Lung (tissue), 12 donors: ENCODE data around the gene FBXO31. TPM values are rescaled to one million over a fixed set of nuclear protein-coding genes. Genes with fewer than 3 reads are reported as not detected.

Experiments
- ATAC-seq: fragments of 200-7000 bp; cut with Tn5 transposase; one replicate; pipeline ENCODE4 v1.9.1; 2020; ENCODE audit warnings: moderate number of reproducible peaks; ENCODE audit not compliant: insufficient read depth, low FRiP score
- DNase-seq, 3 donors: peaks; one replicate each; pipeline ENCODE4 v3.0.0-alpha.2; 2013 to 2017
- H3K27ac ChIP-seq, 2 donors: one replicate each; pipeline ENCODE4 v1.5.1; 2013; ENCODE audit warnings: mild to moderate bottlenecking in 2 of 2, moderate library complexity in 2 of 2, control low read depth in 1 of 2, inconsistent platforms in 1 of 2, low read depth in 1 of 2, low read length in 1 of 2
- H3K27me3 ChIP-seq, 3 donors: one replicate each; pipeline ENCODE4 v1.5.1; 2013; ENCODE audit warnings: low read length in 2 of 3; ENCODE audit not compliant: control insufficient read depth in 3 of 3, insufficient read depth in 3 of 3
- H3K36me3 ChIP-seq, 4 donors: one replicate each; pipeline ENCODE4 v1.5.1; 2013; ENCODE audit warnings: low read length in 4 of 4, mild to moderate bottlenecking in 1 of 4, moderate library complexity in 1 of 4; ENCODE audit not compliant: control insufficient read depth in 4 of 4, insufficient read depth in 4 of 4
- H3K4me1 ChIP-seq, 5 donors: one replicate each; pipeline ENCODE4 v1.5.1; 2013; ENCODE audit warnings: low read length in 5 of 5, mild to moderate bottlenecking in 2 of 5, moderate library complexity in 1 of 5; ENCODE audit not compliant: control insufficient read depth in 5 of 5, insufficient read depth in 5 of 5
- H3K4me3 ChIP-seq: one replicate; pipeline ENCODE4 v1.5.1; 2013; ENCODE audit warnings: mild to moderate bottlenecking, control low read depth, moderate library complexity
- H3K9ac ChIP-seq, 2 donors: one replicate each; pipeline ENCODE4 v1.5.1; 2013; ENCODE audit warnings: low read length in 2 of 2, control low read depth in 1 of 2; ENCODE audit not compliant: insufficient read depth in 1 of 2
- H3K9me3 ChIP-seq, 4 donors: one replicate each; pipeline ENCODE4 v1.5.1; 2013; ENCODE audit warnings: low read length in 3 of 4, mild to moderate bottlenecking in 1 of 4, moderate library complexity in 1 of 4; ENCODE audit not compliant: control insufficient read depth in 4 of 4, insufficient read depth in 3 of 4
- WGBS, 2 donors: extraction: QIAGEN DNeasy Blood & Tissue Kit; methylation state at CpG; one replicate each; pipeline ENCODE4 v1.1.7; 2013; 5-methylcytosine and 5-hydroxymethylcytosine counted together
- polyA plus RNA-seq, 2 donors: library from polyadenylated mRNA; stranded (reverse); fragments of 200-250 nt; gene quantifications; one replicate each; pipeline ENCODE4 v1.2.1, GENCODE V29; 2013
- total RNA-seq, 2 donors: library from RNA; depleted of rRNA in 1 of 2; stranded (reverse); fragments of >200 nt in 1 of 2; gene quantifications; one replicate each; pipeline ENCODE4 v1.2.1, GENCODE V29; 2014 to 2021
- TF ChIP-seq, protein P1 (sequence below): IDR thresholded peaks from 2 replicates; pipeline ENCODE4 v1.5.1; 2012; ENCODE audit warnings: mild to moderate bottlenecking; ENCODE audit errors: control extremely low read depth, extremely low read depth
- donor health status: control.
- donor health status: control.
- donor health status: Bipolar disorder and iron deficiency.
- donor health status: healthy.
- donor health status: DM: yes; HTN: yes; CAD: no.

FBXO31 gene
- total and polyA plus RNA-seq, 4 donors = 10.1 to 35.1 (median 23.2) TPM

DNA sequence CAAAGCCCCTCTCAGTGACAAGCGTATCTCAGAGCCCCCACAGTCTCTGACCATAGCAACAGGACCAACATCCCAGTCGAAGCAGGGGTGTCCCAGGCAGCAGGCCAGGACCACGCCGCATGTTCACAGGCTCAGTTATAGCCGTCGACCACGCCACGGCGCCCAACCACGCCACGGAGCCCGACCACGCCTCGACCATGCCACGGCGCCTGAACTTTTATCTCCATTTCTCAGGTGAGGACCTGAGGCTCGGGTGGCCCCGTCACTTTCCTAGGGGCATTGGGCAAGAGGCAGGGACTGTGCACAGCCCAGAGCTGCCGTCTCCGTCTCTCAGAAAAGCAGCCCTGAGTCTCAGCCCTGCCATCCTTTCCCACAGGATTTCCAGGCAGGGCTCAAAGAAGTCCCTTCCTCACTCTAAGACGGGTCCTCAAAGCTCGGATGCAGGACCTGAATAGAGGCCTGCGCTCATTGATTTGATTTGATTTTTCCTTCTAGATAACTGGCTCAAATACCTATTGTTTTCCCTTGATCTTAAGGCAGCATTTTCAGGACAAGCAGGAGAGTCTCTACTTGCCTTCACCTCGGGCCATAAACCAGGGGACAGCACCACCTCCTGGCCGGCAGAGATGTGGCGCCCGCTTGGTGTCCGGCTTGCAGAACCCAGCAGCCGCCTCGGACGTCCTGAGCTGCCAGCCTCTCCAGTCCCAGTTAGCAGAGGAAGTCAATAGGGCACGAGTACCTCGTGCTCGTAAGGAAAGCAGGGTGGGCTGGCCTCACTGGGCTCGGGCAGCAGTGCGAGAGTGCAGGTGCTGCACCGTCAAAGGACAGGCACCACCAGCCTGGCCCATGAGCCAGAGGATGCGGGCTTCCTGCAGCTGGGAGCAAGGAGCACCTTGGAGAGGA is 105.1 kb downstream of the FBXO31 start:
- peak; percentile 83 for ATAC-seq
- H3K36me3 ChIP-seq = no peaks in the 10 kb centered on the region
- TF ChIP-seq, protein P1, sequence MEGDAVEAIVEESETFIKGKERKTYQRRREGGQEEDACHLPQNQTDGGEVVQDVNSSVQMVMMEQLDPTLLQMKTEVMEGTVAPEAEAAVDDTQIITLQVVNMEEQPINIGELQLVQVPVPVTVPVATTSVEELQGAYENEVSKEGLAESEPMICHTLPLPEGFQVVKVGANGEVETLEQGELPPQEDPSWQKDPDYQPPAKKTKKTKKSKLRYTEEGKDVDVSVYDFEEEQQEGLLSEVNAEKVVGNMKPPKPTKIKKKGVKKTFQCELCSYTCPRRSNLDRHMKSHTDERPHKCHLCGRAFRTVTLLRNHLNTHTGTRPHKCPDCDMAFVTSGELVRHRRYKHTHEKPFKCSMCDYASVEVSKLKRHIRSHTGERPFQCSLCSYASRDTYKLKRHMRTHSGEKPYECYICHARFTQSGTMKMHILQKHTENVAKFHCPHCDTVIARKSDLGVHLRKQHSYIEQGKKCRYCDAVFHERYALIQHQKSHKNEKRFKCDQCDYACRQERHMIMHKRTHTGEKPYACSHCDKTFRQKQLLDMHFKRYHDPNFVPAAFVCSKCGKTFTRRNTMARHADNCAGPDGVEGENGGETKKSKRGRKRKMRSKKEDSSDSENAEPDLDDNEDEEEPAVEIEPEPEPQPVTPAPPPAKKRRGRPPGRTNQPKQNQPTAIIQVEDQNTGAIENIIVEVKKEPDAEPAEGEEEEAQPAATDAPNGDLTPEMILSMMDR = peak; percentile 65
- no peak overlapping the region for H3K4me3 ChIP-seq
- peak; percentile 84 to 87 (median 87) for DNase-seq
- H3K9me3 ChIP-seq = no peaks in the 10 kb centered on the region
- no peaks in the 10 kb centered on the region for H3K27me3 ChIP-seq
- no peak overlapping the region for H3K27ac ChIP-seq
- no peak overlapping the region for H3K9ac ChIP-seq
- H3K4me1 ChIP-seq = peaks cover 0 to 16% (median 4%) of the 10 kb centered on the region in 5 donors
- WGBS, 2 donors = 52 to 56% methylated on average over 38 of the region's 38 CpGs

Other genes with a start within 250 kb of the FBXO31 start
- gene C16orf95, start 66.4 kb downstream of the FBXO31 start, total RNA-seq = 1 to 10 TPM in 1 of 2 donors, under 1 TPM in 1; 0.48 to 4.3 TPM
- gene C16orf95, start 66.4 kb downstream of the FBXO31 start, polyA plus RNA-seq = 1 to 10 TPM; 1.9 to 2.3 TPM
- 10 to 100 TPM; 43.3 to 45.7 TPM for gene MAP1LC3B, start 8.6 kb upstream of the FBXO31 start, total RNA-seq
- 10 to 100 TPM; 49.8 to 62.2 TPM for gene MAP1LC3B, start 8.6 kb upstream of the FBXO31 start, polyA plus RNA-seq
- 10 to 100 TPM; 28.9 to 31.1 TPM for gene ZCCHC14, start 109.2 kb upstream of the FBXO31 start, total RNA-seq
- gene ZCCHC14, start 109.2 kb upstream of the FBXO31 start, polyA plus RNA-seq = 1 to 10 TPM; 7.4 to 9.8 TPM
- under 1 TPM; 0.21 to 0.68 TPM for gene JPH3, start 218.7 kb upstream of the FBXO31 start, total RNA-seq
- gene JPH3, start 218.7 kb upstream of the FBXO31 start, polyA plus RNA-seq = under 1 TPM; 0.04 to 0.05 TPM